Measurements from ENCODE around the gene ATP6V0D1.

GRCh38 chr16:67454852-67455251, 26.1 kb downstream of the ATP6V0D1 start:
- TF ChIP-seq CTCF (IDR thresholded peaks at IDR 0.05) (no peak), POLR2A (IDR thresholded peaks at IDR 0.05) (no peak)
